Neutrophil (primary cell): ENCODE results near the gene PSME3.
"Not testable (repeated sequence)": the region's sequence is repeated elsewhere in the genome, so short reads cannot be mapped to it uniquely, and the experiment has no call there.

ENCODE experiments used
- H3K27ac ChIP-seq: fragments of 200-600 bp; sonication (generic); 2 replicates; pipeline ENCODE4 v1.5.1; 2016; ENCODE audit warnings: mild to moderate bottlenecking, moderate library complexity
- H3K27me3 ChIP-seq: fragments of 200-600 bp; sonication (generic); 2 replicates; pipeline ENCODE4 v1.6.0; 2016; ENCODE audit warnings: mild to moderate bottlenecking
- H3K36me3 ChIP-seq: fragments of 200-600 bp; sonication (generic); 2 replicates; pipeline ENCODE4 v1.5.1; 2017
- H3K4me1 ChIP-seq, 2 experiments: fragments of 200-600 bp in 1 of 2; sonication (generic) in 1 of 2; 1 replicate in 1 of 2; 2 replicates in 1 of 2; pipeline versions ENCODE4 v1.5.1 to v1.6.1; 2013 to 2016; ENCODE audit warnings: low read depth in 1 of 2, low read length in 1 of 2, mild to moderate bottlenecking in 1 of 2, moderate library complexity in 1 of 2; ENCODE audit not compliant: control insufficient read depth in 1 of 2, insufficient read depth in 1 of 2
- H3K4me3 ChIP-seq, 2 experiments: fragments of 200-600 bp in 1 of 2; sonication (generic) in 1 of 2; 1 replicate in 1 of 2; 2 replicates in 1 of 2; pipeline ENCODE4 v1.5.1; 2013 to 2016; ENCODE audit warnings: low read depth in 1 of 2, low read length in 1 of 2, mild to moderate bottlenecking in 1 of 2, moderate library complexity in 1 of 2
- H3K9me3 ChIP-seq: fragments of 200-600 bp; sonication (generic); 2 replicates; pipeline ENCODE4 v1.5.1; 2016
- TF ChIP-seq, protein P1 (sequence below): fragments of 200-600 bp; sonication (generic); IDR thresholded peaks from 2 replicates; pipeline ENCODE4 v1.5.1; 2016; ENCODE audit warnings: antibody characterized with exemption

The PSME3 gene

DNA sequence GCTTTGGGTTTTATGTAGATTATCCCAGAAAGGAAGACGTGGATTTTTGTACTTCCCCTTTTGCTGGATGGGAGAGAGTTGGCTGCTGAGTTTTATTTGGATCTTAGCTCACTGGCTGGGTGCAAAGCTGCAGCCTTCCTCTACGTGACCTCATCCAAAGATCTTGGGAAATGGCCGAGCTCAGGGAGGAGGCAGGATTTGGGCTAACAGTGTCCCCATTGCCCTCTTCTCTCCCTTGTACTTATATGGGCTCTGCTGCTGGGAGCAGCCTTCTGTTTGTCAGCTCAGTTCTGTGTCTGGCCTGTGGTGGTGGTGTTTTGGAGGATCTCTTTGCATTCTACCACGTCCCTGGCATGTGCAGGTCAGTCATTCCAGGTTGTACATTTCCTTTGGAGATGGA is 19.8 kb downstream of the PSME3 start:
- Histone ChIP-seq H3K27me3 (no peaks in the 10 kb centered on the region), H3K9me3 (no peaks in the 10 kb centered on the region), H3K36me3 (no peaks in the 10 kb centered on the region), H3K4me1 (peaks cover 8 to 14% of the 10 kb centered on the region in 2 experiments), H3K27ac (no peak overlapping the region), H3K4me3 (no peak overlapping the region)
- TF ChIP-seq, protein P1, sequence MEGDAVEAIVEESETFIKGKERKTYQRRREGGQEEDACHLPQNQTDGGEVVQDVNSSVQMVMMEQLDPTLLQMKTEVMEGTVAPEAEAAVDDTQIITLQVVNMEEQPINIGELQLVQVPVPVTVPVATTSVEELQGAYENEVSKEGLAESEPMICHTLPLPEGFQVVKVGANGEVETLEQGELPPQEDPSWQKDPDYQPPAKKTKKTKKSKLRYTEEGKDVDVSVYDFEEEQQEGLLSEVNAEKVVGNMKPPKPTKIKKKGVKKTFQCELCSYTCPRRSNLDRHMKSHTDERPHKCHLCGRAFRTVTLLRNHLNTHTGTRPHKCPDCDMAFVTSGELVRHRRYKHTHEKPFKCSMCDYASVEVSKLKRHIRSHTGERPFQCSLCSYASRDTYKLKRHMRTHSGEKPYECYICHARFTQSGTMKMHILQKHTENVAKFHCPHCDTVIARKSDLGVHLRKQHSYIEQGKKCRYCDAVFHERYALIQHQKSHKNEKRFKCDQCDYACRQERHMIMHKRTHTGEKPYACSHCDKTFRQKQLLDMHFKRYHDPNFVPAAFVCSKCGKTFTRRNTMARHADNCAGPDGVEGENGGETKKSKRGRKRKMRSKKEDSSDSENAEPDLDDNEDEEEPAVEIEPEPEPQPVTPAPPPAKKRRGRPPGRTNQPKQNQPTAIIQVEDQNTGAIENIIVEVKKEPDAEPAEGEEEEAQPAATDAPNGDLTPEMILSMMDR = no peak

DNA sequence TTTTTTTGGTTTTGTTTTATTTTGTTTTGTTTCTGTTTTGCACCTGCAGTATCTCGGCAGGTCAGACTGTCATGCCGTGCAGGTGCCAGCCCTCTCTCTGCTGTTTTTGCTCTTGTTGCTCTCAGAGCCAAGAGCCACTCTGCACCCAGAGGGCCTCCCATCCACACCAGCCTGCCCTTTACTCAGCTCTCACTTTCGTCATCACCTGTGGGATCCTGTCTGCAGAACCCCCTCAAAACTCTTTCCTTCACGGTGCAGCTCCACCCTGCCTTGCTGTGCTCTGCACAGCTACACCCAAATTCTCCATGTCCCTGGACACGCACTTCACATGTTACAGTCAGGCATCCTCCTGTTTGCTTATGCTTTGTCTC is 20.4 kb downstream of the PSME3 start:
- Histone ChIP-seq H3K9me3 (no peaks in the 10 kb centered on the region), H3K4me1 (peaks cover 8 to 11% of the 10 kb centered on the region in 2 experiments), H3K27me3 (no peaks in the 10 kb centered on the region), H3K27ac (no peak overlapping the region), H3K4me3 (no peak overlapping the region), H3K36me3 (no peaks in the 10 kb centered on the region)
- TF ChIP-seq, protein P1 = no peak

DNA sequence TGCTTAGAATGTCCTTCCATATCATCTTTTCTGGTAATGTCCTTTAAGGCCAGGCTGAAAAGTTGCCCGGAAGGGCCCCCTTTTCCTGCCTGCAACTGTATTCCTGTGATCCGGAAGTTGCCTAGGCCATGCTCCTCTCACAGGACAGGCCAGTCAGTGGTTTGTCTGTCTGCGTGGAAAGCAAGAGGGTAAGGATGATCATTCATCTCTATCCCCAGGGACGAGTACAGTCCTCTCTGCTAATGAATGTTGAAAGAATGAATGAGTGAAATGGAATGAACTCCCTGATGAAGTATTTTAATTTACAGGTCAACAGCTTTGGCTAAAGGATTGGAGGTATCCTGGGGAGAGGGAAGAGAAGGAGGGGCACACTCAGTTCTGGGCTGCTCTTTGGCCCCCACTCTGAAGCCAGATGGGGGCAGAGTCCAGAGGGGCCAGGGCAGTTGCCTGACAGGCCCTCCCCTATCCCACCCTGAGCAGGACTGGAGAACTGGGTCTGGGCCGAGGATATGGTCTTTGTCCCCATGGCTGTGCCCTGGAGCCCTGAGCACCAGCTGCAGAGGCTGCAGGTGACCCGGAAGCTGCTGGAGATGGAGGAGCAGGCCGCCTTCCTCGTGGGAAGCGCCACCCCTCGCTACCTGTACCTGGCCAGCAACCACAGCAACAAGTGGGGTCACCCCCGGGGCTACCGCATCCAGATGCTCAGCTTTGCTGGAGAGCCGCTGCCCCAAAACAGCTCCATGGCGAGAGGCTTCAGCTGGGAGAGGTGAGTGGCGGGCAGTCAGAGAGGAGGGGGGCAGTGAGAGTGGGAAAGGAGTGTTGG is 21.0 kb downstream of the PSME3 start:
- Histone ChIP-seq H3K27ac (no peak overlapping the region), H3K9me3 (no peaks in the 10 kb centered on the region), H3K36me3 (no peaks in the 10 kb centered on the region), H3K4me3 (no peak overlapping the region), H3K4me1 (peaks cover 8 to 11% of the 10 kb centered on the region in 2 experiments), H3K27me3 (no peaks in the 10 kb centered on the region)
- TF ChIP-seq, protein P1 = no peak

DNA sequence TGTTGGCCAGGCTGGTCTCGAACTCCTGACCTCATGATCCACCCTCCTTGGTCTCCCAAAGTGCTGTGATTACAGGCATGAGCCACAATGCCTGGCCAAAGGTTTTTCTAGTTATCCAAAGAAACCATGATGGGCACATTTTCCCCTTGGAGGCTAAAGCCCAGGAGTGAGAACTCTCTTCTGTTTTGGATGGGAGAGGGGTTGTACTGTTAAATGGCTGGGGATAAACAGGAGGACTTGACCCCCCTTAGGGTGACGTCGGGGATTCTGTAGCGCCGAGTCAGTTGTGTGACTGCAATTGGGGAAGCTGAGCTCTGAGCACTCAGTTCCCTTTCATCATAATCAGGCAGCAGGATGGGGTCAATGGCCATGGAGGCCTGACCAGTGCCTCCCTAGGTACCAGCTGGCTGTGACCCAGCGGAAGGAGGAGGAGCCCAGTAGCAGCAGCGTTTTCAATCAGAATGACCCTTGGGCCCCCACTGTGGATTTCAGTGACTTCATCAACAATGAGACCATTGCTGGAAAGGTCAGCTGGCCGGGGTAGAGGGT is 21.9 kb downstream of the PSME3 start:
- Histone ChIP-seq H3K27ac (peak overlapping the region; percentile 44), H3K4me3 (no peak overlapping the region), H3K27me3 (no peaks in the 10 kb centered on the region), H3K36me3 (no peaks in the 10 kb centered on the region), H3K4me1 (peaks cover 8 to 11% of the 10 kb centered on the region in 2 experiments), H3K9me3 (no peaks in the 10 kb centered on the region)
- TF ChIP-seq, protein P1 = no peak

DNA sequence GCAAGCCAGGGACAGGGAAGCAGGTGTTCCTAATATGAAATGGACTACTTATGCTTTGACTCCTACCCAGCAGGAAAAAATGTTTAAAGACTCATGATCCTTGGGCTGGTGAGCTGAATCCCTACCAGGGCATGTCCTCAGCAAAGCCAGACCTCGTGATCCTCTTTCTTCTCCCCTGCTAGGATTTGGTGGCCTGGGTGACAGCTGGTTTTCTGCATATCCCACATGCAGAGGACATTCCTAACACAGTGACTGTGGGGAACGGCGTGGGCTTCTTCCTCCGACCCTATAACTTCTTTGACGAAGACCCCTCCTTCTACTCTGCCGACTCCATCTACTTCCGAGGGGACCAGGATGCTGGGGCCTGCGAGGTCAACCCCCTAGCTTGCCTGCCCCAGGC is 22.9 kb downstream of the PSME3 start:
- not testable (repeated sequence) for H3K9me3 ChIP-seq, H3K27me3 ChIP-seq, H3K4me3 ChIP-seq, H3K27ac ChIP-seq, H3K36me3 ChIP-seq
- peaks cover 8 to 11% of the 10 kb centered on the region in 2 experiments for H3K4me1 ChIP-seq

DNA sequence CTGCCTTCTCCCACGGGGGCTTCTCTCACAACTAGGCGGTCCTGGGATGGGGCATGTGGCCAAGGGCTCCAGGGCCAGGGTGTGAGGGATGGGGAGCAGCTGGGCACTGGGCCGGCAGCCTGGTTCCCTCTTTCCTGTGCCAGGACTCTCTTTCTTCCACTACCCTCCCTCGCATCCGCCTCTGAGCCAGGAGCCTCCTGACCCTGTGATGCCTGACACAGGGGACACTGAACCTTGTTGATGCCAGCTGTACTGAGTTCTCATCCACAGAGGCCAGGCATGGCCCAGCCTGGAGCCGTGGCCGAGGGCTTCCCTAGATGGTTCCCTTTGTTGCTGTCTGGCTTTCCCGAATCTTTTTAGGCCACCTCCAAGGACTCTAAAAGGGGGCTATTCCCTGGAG is 23.3 kb downstream of the PSME3 start:
- H3K27ac ChIP-seq, H3K36me3 ChIP-seq, H3K4me3 ChIP-seq, H3K9me3 ChIP-seq, H3K27me3 ChIP-seq: not testable (repeated sequence)
- H3K4me1 ChIP-seq = peaks cover 8 to 11% of the 10 kb centered on the region in 2 experiments
